Neural crest cell (in vitro differentiated cells): ENCODE measurements around the gene SNTB2. TPM values are rescaled to one million over a fixed set of nuclear protein-coding genes. Genes with fewer than 3 reads are reported as not detected.

Source experiments
- DNase-seq: peaks from one replicate; pipeline ENCODE4 v3.0.0; 2021; ENCODE audit warnings: low read depth, mixed read lengths, low spot score
- H3K27ac Mint-ChIP-seq: one replicate; pipeline ENCODE4 v1.8.0; 2021; ENCODE audit warnings: mild to moderate bottlenecking, mixed read lengths; ENCODE audit not compliant: unreplicated experiment
- H3K27me3 Mint-ChIP-seq: 2 replicates; pipeline ENCODE4 v1.8.0; 2021; ENCODE audit warnings: low read depth, mild to moderate bottlenecking, mixed read lengths
- H3K36me3 Mint-ChIP-seq: 2 replicates; pipeline ENCODE4 v1.8.0; 2021; ENCODE audit warnings: low read depth, mild to moderate bottlenecking, mixed read lengths
- H3K4me1 Mint-ChIP-seq: 2 replicates; pipeline ENCODE4 v1.8.0; 2021; ENCODE audit warnings: mixed read lengths
- H3K4me3 Mint-ChIP-seq: one replicate; pipeline ENCODE4 v1.8.0; 2021; ENCODE audit warnings: mild to moderate bottlenecking, mixed read lengths
- H3K9me3 Mint-ChIP-seq: 2 replicates; pipeline ENCODE4 v1.8.0; 2021; ENCODE audit warnings: mixed read lengths
- total RNA-seq: library from RNA; stranded (reverse); gene quantifications from 2 replicates; pipeline ENCODE4 v1.2.1, GENCODE V29; 2021
- TF ChIP-seq, protein P1 (sequence below): fragments of 200-600 bp; sonication (generic); conservative IDR thresholded peaks from 2 replicates; pipeline ENCODE4 v1.5.0; 2021; ENCODE audit warnings: antibody characterized with exemption, mild to moderate bottlenecking

Gene SNTB2
- total RNA-seq, 1 donor from 2014 or later, result 28.9 TPM

DNA sequence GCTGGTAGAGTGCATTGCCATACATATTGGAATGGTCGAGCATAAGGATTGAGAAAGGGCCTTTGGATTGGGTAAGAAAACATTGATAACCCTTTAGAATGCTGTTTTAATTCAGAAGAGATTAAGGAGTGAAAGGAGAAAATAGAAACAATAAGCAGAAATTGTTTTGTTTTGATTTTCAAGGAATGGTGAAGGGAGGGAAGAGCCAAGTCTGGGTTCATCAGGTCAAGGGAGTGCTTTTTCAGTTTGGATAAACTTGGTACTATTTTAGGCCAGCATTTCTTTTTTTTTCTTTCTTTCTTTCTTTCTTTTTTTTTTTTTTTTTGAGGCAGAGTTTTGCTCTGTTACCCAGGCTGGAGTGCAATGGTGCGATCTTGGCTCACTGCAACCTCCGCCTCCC lies 50.3 kb downstream of the SNTB2 start:
- Mint-ChIP-seq H3K4me3 (no peak overlapping the region), H3K4me1 (no peaks in the 10 kb centered on the region), H3K27ac (no peak overlapping the region), H3K27me3 (no peaks in the 10 kb centered on the region), H3K36me3 (peaks cover 2% of the 10 kb centered on the region), H3K9me3 (no peaks in the 10 kb centered on the region)
- DNase-seq, result no peak
- TF ChIP-seq, protein P1, sequence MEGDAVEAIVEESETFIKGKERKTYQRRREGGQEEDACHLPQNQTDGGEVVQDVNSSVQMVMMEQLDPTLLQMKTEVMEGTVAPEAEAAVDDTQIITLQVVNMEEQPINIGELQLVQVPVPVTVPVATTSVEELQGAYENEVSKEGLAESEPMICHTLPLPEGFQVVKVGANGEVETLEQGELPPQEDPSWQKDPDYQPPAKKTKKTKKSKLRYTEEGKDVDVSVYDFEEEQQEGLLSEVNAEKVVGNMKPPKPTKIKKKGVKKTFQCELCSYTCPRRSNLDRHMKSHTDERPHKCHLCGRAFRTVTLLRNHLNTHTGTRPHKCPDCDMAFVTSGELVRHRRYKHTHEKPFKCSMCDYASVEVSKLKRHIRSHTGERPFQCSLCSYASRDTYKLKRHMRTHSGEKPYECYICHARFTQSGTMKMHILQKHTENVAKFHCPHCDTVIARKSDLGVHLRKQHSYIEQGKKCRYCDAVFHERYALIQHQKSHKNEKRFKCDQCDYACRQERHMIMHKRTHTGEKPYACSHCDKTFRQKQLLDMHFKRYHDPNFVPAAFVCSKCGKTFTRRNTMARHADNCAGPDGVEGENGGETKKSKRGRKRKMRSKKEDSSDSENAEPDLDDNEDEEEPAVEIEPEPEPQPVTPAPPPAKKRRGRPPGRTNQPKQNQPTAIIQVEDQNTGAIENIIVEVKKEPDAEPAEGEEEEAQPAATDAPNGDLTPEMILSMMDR, result no peak

DNA sequence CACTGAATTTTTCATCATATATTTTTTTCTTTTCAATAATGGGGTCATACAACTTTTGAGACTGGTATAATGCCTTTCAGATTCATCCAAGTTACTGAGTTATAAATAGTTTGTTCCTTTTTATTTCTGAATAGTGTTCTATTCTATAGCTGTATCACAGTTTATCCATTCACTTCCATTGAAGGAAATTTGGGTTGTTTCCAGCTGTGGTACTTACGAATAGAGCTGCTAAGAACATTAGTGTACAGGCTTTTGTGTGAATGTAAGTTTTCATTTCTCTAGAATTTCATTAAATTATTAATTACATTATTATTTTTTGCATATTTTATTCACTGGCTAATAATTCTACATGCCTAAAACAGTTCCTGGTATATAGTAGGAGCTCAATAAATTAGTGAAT lies 52.9 kb downstream of the SNTB2 start:
- TF ChIP-seq, protein P1, result no peak
- H3K9me3 Mint-ChIP-seq, result no peaks in the 10 kb centered on the region
- no peaks in the 10 kb centered on the region for H3K4me1 Mint-ChIP-seq
- H3K27me3 Mint-ChIP-seq, result no peaks in the 10 kb centered on the region
- peaks cover 2% of the 10 kb centered on the region for H3K36me3 Mint-ChIP-seq
- no peak overlapping the region for H3K27ac Mint-ChIP-seq
- DNase-seq, result no peak
- H3K4me3 Mint-ChIP-seq, result no peak overlapping the region

DNA sequence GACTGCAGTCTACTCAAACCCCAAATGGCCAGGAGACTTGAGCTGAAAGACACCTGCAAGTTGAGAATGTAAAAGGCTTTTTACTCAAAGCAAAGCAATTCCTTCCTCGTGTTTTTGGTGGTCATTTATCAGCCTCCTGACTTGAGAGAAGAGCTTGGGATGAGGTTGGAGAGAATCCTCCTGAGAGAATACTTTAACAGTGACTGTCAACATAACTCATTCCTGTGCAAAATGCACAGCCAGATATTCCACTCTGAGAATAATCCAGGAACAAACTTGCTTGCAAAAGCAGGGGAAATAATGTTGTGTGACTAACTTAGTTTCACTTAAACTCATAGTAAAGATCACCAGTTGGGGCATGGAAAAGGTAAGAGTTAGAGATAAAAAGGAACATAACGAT lies 53.4 kb downstream of the SNTB2 start:
- TF ChIP-seq, protein P1, result no peak
- Mint-ChIP-seq H3K36me3 (peaks cover 2% of the 10 kb centered on the region), H3K4me1 (no peaks in the 10 kb centered on the region), H3K4me3 (no peak overlapping the region), H3K27ac (no peak overlapping the region), H3K9me3 (no peaks in the 10 kb centered on the region), H3K27me3 (no peaks in the 10 kb centered on the region)
- DNase-seq, result no peak

DNA sequence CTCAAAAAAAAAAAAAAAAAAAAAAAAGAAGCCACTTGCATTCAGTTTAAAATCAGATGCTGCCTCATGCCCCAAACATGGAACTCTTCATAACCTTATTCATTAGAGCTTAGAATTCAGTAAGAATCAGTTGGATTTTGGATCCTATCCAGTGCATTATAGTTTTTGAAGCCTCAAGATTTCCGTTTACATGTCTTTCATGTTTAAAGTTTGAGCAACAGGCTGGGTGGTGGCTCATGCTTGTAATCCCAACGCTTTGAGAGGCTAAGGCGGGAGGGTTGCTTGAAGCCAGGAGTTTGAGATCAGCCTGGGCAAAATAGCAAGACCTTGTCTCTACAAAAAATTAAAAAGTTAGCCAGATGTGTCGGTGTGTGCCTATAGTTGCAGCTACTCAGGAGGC lies 55.0 kb downstream of the SNTB2 start:
- peaks cover 7% of the 10 kb centered on the region for H3K36me3 Mint-ChIP-seq
- TF ChIP-seq, protein P1, result no peak
- no peak for DNase-seq
- H3K4me1 Mint-ChIP-seq, result no peaks in the 10 kb centered on the region
- H3K4me3 Mint-ChIP-seq, result no peak overlapping the region
- no peak overlapping the region for H3K27ac Mint-ChIP-seq
- H3K27me3 Mint-ChIP-seq, result no peaks in the 10 kb centered on the region
- H3K9me3 Mint-ChIP-seq, result no peaks in the 10 kb centered on the region

DNA sequence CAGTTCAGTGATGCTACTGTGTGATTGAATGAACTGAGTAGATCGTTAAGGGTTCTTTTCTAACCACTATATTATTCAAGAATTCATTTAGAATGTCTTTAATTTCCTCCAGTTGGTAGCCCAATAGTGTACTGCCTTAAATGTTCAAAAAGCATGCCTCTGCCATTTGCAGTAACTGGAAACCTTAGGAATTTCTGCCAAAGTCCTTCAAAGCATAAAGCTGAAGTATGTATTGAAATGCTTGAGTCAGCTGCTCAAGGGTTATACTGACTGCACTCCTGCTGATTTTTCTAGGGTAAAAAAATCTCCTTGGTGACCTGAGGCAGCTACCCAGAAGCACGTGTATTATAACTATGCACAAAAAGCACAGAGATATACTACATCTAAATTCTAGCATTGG lies 56.5 kb downstream of the SNTB2 start:
- Mint-ChIP-seq H3K36me3 (peaks cover 10% of the 10 kb centered on the region), H3K4me1 (no peaks in the 10 kb centered on the region), H3K4me3 (no peak overlapping the region), H3K9me3 (no peaks in the 10 kb centered on the region), H3K27ac (no peak overlapping the region), H3K27me3 (no peaks in the 10 kb centered on the region)
- DNase-seq, result no peak
- TF ChIP-seq, protein P1, result no peak

DNA sequence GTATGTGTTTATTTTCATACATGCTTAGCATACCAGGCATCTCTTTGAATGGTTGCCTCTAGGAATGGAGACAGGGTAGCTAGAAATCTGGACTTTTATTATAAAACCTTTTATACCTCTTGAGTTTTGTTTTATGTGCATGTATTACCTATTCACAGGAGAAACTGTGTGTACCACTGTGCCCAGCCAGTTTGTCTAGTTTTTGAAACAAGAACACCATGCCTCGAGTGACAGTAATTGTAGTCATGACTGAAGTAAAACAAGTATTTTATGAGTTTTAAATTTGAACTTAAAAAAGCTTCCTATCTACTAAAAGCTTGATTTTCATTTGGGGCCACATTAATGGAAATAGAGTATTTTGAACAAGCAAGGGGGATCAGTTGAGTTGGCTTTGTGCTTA lies 57.4 kb downstream of the SNTB2 start:
- Mint-ChIP-seq H3K4me3 (no peak overlapping the region), H3K27ac (no peak overlapping the region), H3K27me3 (no peaks in the 10 kb centered on the region), H3K4me1 (no peaks in the 10 kb centered on the region), H3K36me3 (peaks cover 11% of the 10 kb centered on the region), H3K9me3 (no peaks in the 10 kb centered on the region)
- TF ChIP-seq, protein P1, result no peak
- DNase-seq, result no peak
